ENCODE data around the gene NCL.

DNA sequence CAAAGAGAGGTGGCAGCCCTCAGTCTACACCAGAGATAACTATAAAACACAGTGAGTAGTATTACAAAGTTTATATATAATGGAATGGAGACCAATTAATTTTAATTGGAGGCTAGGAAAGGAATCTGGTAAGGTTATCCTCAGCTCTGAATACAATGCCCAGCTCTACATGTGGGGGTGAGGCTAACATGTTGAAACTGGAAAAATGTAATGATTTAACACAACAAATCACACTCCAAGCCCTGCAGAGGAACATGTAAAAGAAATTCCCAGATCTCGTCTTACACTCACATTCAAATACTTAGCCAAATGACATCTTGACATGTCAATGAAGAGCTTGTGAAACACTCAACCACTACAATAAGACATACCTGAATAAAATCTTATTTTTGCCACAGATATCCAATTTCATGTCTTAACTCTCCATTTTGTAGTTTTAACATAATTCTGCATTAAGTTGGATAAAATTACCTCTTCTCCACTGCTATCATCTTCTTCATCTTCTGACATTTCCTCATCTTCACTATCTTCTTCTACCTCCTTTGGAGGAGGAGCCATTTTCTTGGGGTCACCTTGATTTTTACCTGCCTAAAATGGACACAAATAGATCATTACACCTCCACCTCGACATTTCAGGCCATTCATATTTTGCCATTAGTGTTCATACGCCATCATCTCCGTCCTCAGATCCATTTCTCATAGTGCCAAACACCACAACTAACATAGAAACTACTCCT, 1.4 kb downstream of the NCL start:
- TF ChIP-seq, protein P1, sequence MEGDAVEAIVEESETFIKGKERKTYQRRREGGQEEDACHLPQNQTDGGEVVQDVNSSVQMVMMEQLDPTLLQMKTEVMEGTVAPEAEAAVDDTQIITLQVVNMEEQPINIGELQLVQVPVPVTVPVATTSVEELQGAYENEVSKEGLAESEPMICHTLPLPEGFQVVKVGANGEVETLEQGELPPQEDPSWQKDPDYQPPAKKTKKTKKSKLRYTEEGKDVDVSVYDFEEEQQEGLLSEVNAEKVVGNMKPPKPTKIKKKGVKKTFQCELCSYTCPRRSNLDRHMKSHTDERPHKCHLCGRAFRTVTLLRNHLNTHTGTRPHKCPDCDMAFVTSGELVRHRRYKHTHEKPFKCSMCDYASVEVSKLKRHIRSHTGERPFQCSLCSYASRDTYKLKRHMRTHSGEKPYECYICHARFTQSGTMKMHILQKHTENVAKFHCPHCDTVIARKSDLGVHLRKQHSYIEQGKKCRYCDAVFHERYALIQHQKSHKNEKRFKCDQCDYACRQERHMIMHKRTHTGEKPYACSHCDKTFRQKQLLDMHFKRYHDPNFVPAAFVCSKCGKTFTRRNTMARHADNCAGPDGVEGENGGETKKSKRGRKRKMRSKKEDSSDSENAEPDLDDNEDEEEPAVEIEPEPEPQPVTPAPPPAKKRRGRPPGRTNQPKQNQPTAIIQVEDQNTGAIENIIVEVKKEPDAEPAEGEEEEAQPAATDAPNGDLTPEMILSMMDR (IDR thresholded peaks at IDR 0.05; ENCODE audit: low read length): no peak
- no peak for TF ChIP-seq EZH2 (IDR thresholded peaks at IDR 0.05; ENCODE audit: borderline replicate concordance, low read length)
